BE2C (cell line): ENCODE data around the gene ZNF578.
"Not testable (repeated sequence)": the region's sequence is repeated elsewhere in the genome, so short reads cannot be mapped to it uniquely, and the experiment has no call there.

ENCODE experiments used
- DNase-seq: peaks from one replicate; pipeline ENCODE4 v3.0.0-alpha.2; 2020
- H3K27me3 ChIP-seq: fragments of 250-450 bp; sonication (Bioruptor Pico); 2 replicates; pipeline ENCODE4 v1.5.1; 2020; ENCODE audit warnings: mild to moderate bottlenecking
- H3K36me3 ChIP-seq: fragments of 250-450 bp; sonication (Bioruptor Pico); 2 replicates; pipeline ENCODE4 v1.5.1; 2020; ENCODE audit warnings: mild to moderate bottlenecking
- H3K4me1 ChIP-seq: fragments of 250-450 bp; sonication (Bioruptor Pico); 2 replicates; pipeline ENCODE4 v1.5.1; 2020
- H3K4me3 ChIP-seq: 2 replicates; pipeline ENCODE4 v1.5.1; 2011; ENCODE audit warnings: low read depth, low read length
- H3K9me3 ChIP-seq: fragments of 250-450 bp; sonication (Bioruptor Pico); 2 replicates; pipeline ENCODE4 v1.5.1; 2020
- TF ChIP-seq, protein P1 (sequence below): IDR thresholded peaks from 2 replicates; pipeline ENCODE4 v1.5.1; 2012; ENCODE audit warnings: mild to moderate bottlenecking, low read depth, low read length

ZNF578 gene

DNA sequence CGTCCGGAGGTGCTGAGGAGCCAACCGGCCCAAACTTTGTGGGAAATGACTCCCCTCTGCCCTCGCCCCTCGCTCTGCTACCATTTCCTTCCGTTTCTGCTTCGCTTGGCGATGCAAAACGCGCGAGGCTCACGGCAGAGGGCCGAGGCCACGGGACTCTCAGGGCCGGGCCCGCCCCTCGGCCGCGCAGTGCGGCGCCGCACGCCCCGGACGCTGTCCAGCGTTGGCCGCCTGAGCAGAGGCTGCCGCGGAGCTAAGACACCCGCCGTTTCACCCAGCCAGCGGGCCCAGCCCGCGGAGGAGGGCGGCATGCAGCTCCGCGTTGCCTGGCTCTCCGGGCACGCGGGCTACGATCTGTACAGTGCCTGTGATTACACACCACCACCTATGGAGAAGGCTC, 2.1 kb upstream of the ZNF578 start:
- DNase-seq, result no peak
- H3K9me3 ChIP-seq, result peaks cover 7% of the 10 kb centered on the region
- TF ChIP-seq, protein P1, sequence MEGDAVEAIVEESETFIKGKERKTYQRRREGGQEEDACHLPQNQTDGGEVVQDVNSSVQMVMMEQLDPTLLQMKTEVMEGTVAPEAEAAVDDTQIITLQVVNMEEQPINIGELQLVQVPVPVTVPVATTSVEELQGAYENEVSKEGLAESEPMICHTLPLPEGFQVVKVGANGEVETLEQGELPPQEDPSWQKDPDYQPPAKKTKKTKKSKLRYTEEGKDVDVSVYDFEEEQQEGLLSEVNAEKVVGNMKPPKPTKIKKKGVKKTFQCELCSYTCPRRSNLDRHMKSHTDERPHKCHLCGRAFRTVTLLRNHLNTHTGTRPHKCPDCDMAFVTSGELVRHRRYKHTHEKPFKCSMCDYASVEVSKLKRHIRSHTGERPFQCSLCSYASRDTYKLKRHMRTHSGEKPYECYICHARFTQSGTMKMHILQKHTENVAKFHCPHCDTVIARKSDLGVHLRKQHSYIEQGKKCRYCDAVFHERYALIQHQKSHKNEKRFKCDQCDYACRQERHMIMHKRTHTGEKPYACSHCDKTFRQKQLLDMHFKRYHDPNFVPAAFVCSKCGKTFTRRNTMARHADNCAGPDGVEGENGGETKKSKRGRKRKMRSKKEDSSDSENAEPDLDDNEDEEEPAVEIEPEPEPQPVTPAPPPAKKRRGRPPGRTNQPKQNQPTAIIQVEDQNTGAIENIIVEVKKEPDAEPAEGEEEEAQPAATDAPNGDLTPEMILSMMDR, result no peak

GRCh38 chr19:52464798-52465470, 11.6 kb downstream of the ZNF578 start:
- no peaks in the 10 kb centered on the region for H3K36me3 ChIP-seq
- H3K9me3 ChIP-seq, result no peaks in the 10 kb centered on the region
- no peaks in the 10 kb centered on the region for H3K4me1 ChIP-seq
- TF ChIP-seq, protein P1, result no peak
- no peaks in the 10 kb centered on the region for H3K27me3 ChIP-seq
- no peak for DNase-seq
- H3K4me3 ChIP-seq, result no peak overlapping the region

More for the DNA sequence above, 2.1 kb upstream of the ZNF578 start:
- H3K36me3 ChIP-seq, result no peaks in the 10 kb centered on the region; the same call in 1 of the 2 replicates
- H3K27me3 ChIP-seq, result no peaks in the 10 kb centered on the region
- H3K4me1 ChIP-seq, result no peaks in the 10 kb centered on the region
- no peak overlapping the region for H3K4me3 ChIP-seq

GRCh38 chr19:52473655-52474350, 20.4 kb downstream of the ZNF578 start:
- Histone ChIP-seq H3K9me3 (no peaks in the 10 kb centered on the region; the same call in 1 of the 2 replicates), H3K27me3 (no peaks in the 10 kb centered on the region), H3K4me1 (no peaks in the 10 kb centered on the region), H3K36me3 (no peaks in the 10 kb centered on the region), H3K4me3 (no peak overlapping the region)
- no peak for DNase-seq
- TF ChIP-seq, protein P1, result no peak

GRCh38 chr19:52474351-52475127, 21.2 kb downstream of the ZNF578 start:
- no peak overlapping the region for H3K4me3 ChIP-seq
- TF ChIP-seq, protein P1, result no peak
- H3K9me3 ChIP-seq, result no peaks in the 10 kb centered on the region; the same call in 1 of the 2 replicates
- H3K4me1 ChIP-seq, result no peaks in the 10 kb centered on the region
- no peaks in the 10 kb centered on the region for H3K27me3 ChIP-seq
- no peak for DNase-seq
- no peaks in the 10 kb centered on the region for H3K36me3 ChIP-seq

DNA sequence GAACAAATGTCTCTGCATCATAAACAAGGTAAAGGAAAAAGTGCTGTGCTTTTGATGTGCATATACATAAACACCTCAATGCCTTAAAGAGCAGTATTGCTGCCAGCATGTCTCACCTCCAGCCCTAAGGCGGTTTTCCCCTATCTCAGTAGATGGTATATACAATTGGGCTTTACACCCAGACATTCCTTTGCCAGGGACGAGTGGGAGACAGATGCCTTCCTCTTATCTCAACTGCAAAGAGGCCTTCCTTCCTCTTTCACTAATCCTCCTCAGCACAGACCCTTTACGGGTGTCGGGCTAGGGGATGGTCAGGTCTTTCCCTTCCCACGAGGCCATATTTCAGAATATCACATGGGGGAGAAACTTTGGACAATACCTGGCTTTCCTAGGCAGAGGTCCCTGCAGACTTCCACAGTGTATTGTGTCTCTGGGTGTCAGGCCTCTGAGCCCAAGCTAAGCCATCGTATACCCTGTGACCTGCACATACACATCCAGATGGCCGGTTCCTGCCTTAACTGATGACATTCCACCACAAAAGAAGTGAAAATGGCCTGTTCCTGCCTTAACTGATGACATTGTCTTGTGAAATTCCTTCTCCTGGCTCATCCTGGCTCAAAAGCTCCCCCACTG, 30.9 kb downstream of the ZNF578 start:
- not testable (repeated sequence) for H3K4me1 ChIP-seq, H3K27me3 ChIP-seq, H3K4me3 ChIP-seq, H3K36me3 ChIP-seq, H3K9me3 ChIP-seq, DNase-seq

DNA sequence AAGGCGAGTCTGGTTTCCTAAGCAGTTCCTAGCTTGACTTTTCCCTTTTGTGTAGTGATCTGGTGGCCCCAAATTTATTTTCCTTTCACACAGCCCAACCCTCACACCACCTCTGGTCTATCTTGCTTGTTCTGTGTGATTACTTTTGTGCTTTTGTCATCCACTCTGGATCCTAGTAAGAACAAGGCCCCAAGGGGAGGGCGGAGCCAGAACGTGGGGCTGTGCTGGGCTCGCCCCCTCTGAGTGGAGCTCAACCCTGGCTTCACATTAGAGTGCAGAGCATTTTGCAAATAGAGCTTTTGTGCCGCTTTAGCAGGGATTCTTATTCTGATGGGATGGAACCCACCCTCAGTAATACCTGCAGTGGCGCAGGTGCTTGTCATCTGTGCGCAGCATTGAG, 31.7 kb downstream of the ZNF578 start:
- H3K4me1 ChIP-seq, H3K9me3 ChIP-seq, DNase-seq, H3K36me3 ChIP-seq, H3K27me3 ChIP-seq, H3K4me3 ChIP-seq: not testable (repeated sequence)

DNA sequence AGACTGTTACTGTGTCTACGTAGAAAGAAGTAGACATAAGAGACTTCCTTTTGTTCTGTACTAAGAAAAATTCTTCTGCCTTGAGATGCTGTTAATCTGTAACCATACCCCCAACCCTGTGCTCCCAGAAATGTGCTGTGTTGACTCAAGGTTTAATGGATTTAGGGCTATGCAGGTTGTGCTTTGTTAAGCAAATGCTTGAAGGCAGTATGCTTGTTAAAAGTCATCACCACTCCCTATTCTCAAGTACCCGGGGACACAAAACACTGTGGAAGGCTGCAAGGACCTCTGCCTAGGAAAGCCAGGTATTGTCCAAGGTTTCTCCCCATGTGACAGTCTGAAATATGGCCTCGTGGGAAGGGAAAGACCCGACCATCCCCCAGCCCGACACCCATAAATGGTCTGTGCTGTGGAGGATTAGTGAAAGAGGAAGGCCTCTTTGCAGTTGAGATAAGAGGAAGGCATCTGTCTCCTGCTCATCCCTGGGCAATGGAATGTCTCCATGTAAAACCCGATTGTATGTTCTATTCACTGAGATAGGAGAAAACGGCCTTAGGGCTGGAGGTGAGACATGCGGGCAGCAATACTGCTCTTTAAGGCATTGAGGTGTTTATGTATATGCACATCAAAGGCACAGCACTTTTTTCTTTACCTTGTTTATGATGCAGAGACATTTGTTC, 32.3 kb downstream of the ZNF578 start:
- not testable (repeated sequence) for H3K4me3 ChIP-seq, DNase-seq, H3K4me1 ChIP-seq, H3K9me3 ChIP-seq, H3K36me3 ChIP-seq, H3K27me3 ChIP-seq
